ENCODE results near the gene MYBBP1A.

MYBBP1A gene

GRCh38 chr17:4538236-4539002 lies 16.8 kb downstream of the MYBBP1A start:
- no peak overlapping the region for H3K4me3 ChIP-seq (ENCODE audit: low read length)
- DNase-seq (ENCODE audit: low read depth) = no peak
- no peak for TF ChIP-seq CTCF (conservative IDR thresholded peaks at IDR 0.05; ENCODE audit: low read length)

GRCh38 chr17:4537451-4538235 lies 17.5 kb downstream of the MYBBP1A start:
- H3K4me3 ChIP-seq (ENCODE audit: low read length) = no peak overlapping the region
- no peak for TF ChIP-seq CTCF (conservative IDR thresholded peaks at IDR 0.05; ENCODE audit: low read length)
- no peak for DNase-seq (ENCODE audit: low read depth)

- no peak for TF ChIP-seq CTCF (conservative IDR thresholded peaks at IDR 0.05; ENCODE audit: low read length)
- H3K4me3 ChIP-seq (ENCODE audit: low read length) = no peak overlapping the region
- DNase-seq (ENCODE audit: low read depth) = peak; percentile 25
Observed at GRCh38 chr17:4536742-4537411, 18.3 kb downstream of the MYBBP1A start.

GRCh38 chr17:4536259-4536741 lies 18.9 kb downstream of the MYBBP1A start:
- no peak overlapping the region for H3K4me3 ChIP-seq (ENCODE audit: low read length)
- no peak for DNase-seq (ENCODE audit: low read depth)
- no peak for TF ChIP-seq CTCF (conservative IDR thresholded peaks at IDR 0.05; ENCODE audit: low read length)

- no peak for DNase-seq (ENCODE audit: low read depth)
- TF ChIP-seq CTCF (conservative IDR thresholded peaks at IDR 0.05; ENCODE audit: low read length) = no peak
- H3K4me3 ChIP-seq (ENCODE audit: low read length) = no peak overlapping the region
Observed at GRCh38 chr17:4535667-4536258, 19.4 kb downstream of the MYBBP1A start.

- no peak for DNase-seq (ENCODE audit: low read depth)
- H3K4me3 ChIP-seq (ENCODE audit: low read length) = no peak overlapping the region
- TF ChIP-seq CTCF (conservative IDR thresholded peaks at IDR 0.05; ENCODE audit: low read length) = no peak
Observed at GRCh38 chr17:4534928-4535666, 20.1 kb downstream of the MYBBP1A start.

All from AG10803 (cell line).